ENCODE measurements around the gene MCUB. TPM values are rescaled to one million over a fixed set of nuclear protein-coding genes. Genes with fewer than 3 reads are reported as not detected.

The MCUB gene
- total RNA-seq, 2 experiments from 2014 or later: 58.2 to 80.1 TPM

DNA sequence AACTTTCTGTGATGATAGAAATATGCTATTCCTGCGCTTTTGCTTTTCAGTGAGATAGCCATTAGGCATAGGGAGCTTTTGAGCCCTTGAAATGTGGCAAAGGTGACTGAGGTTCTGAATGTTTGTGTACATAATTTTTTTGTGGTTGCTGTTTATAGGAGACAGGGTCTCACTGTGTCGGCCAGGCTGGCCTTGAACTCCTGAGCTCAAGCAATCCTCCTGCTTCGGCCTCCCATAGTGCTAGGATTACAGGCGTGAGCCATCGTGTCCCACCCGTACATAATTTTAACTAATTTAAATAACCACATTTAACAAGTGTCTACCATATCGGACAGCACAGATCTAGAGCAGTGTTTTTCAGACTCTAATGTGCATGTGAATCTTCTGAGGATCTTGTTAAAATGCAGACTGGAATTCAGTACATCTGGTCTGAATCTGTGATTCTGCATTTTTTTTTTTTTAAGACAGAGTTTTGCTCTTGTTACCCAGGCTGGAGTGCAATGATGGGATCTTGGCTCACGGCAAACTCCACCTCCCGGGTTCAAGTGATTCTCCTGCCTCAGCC, 97.9 kb downstream of the MCUB start:
- Mint-ChIP-seq H3K27ac (peak overlapping the region; percentile 42), H3K4me3 (no peak overlapping the region), H3K27me3 (no peaks in the 10 kb centered on the region), H3K36me3 (ENCODE audit: low read depth) (peaks cover 28% of the 10 kb centered on the region), H3K9me3 (ENCODE audit: low read depth) (peaks cover 2% of the 10 kb centered on the region), H3K4me1 (peaks cover 37% of the 10 kb centered on the region)
- ChIA-PET CTCF (interaction anchor here (0.6 to 1.8 kb wide), 3 partner anchors 10 to 113 kb away, joined by 3 read pairs; no protein-coding TSS in a partner anchor), POLR2A (no interaction called here)
- ATAC-seq: no peak
- intact Hi-C loops (cut with DNase I, micrococcal nuclease): loop anchor here in 1 of 2 experiments (2.0 kb wide), 2 partner anchors 225 to 235 kb away; partner anchors contain the start of gene SEC24B
- DNase-seq: no peak

GRCh38 chr4:109658871-109659410, 98.9 kb downstream of the MCUB start:
- peaks cover 36% of the 10 kb centered on the region for H3K4me1 Mint-ChIP-seq
- intact Hi-C loops (cut with DNase I, micrococcal nuclease): loop anchor here in 1 of 2 experiments (2.0 kb wide), 2 partner anchors 226 to 236 kb away; partner anchors contain the start of gene SEC24B
- H3K9me3 Mint-ChIP-seq (ENCODE audit: low read depth): peaks cover 2% of the 10 kb centered on the region
- H3K36me3 Mint-ChIP-seq (ENCODE audit: low read depth): peaks cover 23% of the 10 kb centered on the region
- peak overlapping the region; percentile 37 for H3K27ac Mint-ChIP-seq
- ChIA-PET CTCF (interaction anchor here (0.6 to 1.8 kb wide), 9 partner anchors 10 to 226 kb away, joined by 3 to 6 read pairs (median 3); partner anchors contain the start of gene SEC24B), POLR2A (no interaction called here)
- no peak overlapping the region for H3K4me3 Mint-ChIP-seq
- no peak for ATAC-seq
- no peaks in the 10 kb centered on the region for H3K27me3 Mint-ChIP-seq
- peak; percentile 29 for DNase-seq

- ChIA-PET CTCF (interaction anchor here (0.6 to 1.7 kb wide), 4 partner anchors 13 to 147 kb away, joined by 3 to 5 read pairs (median 4); no protein-coding TSS in a partner anchor), POLR2A (no interaction called here)
- ATAC-seq: no peak
- H3K36me3 Mint-ChIP-seq (ENCODE audit: low read depth): peaks cover 22% of the 10 kb centered on the region
- no peaks in the 10 kb centered on the region for H3K27me3 Mint-ChIP-seq
- H3K4me1 Mint-ChIP-seq: peaks cover 36% of the 10 kb centered on the region
- H3K9me3 Mint-ChIP-seq (ENCODE audit: low read depth): no peaks in the 10 kb centered on the region
- DNase-seq: no peak
- no peak overlapping the region for H3K27ac Mint-ChIP-seq
- intact Hi-C loops (cut with DNase I, micrococcal nuclease): no loop called here
- H3K4me3 Mint-ChIP-seq: no peak overlapping the region
Measured at GRCh38 chr4:109662116-109662515, 102.1 kb downstream of the MCUB start.

GRCh38 chr4:109662771-109663170, 102.7 kb downstream of the MCUB start:
- Mint-ChIP-seq H3K27ac (no peak overlapping the region), H3K27me3 (no peaks in the 10 kb centered on the region), H3K36me3 (ENCODE audit: low read depth) (peaks cover 24% of the 10 kb centered on the region), H3K9me3 (ENCODE audit: low read depth) (no peaks in the 10 kb centered on the region), H3K4me3 (no peak overlapping the region), H3K4me1 (peaks cover 37% of the 10 kb centered on the region)
- no peak for DNase-seq
- ChIA-PET POLR2A (no interaction called here), CTCF (interaction anchor here (0.6 to 1.7 kb wide), 4 partner anchors 12 to 148 kb away, joined by 3 to 5 read pairs (median 4); no protein-coding TSS in a partner anchor)
- intact Hi-C loops (cut with DNase I, micrococcal nuclease): no loop called here
- no peak for ATAC-seq

DNA sequence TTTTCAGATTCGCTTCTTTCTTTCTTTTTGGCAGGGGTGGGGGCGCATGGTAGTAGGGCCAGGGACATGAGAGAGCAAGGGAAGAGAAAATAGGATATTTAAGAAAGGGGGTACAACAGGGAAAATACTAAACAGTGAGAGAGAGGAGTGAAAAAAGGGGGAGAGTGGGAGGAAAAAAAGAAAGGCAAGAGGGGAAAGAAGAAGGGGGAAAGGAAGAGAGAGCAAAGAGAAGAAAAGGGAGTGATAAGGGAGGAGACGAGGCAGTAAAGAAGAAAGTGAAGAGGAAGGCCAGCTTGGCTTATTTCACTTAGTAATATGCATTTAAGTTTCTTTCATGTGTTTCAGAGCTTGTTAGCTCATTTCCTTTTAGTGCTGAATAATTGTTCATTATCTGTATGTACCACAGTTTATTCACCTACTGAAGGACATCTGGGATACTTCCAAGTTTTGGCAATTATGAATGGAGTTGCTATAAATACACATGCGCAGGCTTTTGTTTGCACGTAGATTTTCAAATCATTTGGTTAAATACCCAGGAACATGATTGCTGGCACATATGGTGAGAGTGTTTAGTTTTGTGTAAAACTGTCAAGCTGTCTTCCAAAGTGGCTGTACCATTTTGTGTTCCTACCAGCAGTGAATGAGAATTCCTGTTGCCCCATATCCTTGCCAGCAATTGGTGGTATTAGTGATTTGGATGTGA, 105.9 kb downstream of the MCUB start:
- POLR2A ChIA-PET: no interaction called here
- H3K27me3 Mint-ChIP-seq: no peaks in the 10 kb centered on the region
- no peak overlapping the region for H3K4me3 Mint-ChIP-seq
- DNase-seq (no peak), ATAC-seq (no peak)
- intact Hi-C loops (cut with DNase I, micrococcal nuclease): no loop called here
- peaks cover 4% of the 10 kb centered on the region for H3K9me3 Mint-ChIP-seq (ENCODE audit: low read depth)
- peak overlapping the region; percentile 56 for H3K27ac Mint-ChIP-seq
- peaks cover 54% of the 10 kb centered on the region for H3K4me1 Mint-ChIP-seq
- H3K36me3 Mint-ChIP-seq (ENCODE audit: low read depth): peaks cover 29% of the 10 kb centered on the region
- CTCF ChIA-PET: no interaction called here

DNA sequence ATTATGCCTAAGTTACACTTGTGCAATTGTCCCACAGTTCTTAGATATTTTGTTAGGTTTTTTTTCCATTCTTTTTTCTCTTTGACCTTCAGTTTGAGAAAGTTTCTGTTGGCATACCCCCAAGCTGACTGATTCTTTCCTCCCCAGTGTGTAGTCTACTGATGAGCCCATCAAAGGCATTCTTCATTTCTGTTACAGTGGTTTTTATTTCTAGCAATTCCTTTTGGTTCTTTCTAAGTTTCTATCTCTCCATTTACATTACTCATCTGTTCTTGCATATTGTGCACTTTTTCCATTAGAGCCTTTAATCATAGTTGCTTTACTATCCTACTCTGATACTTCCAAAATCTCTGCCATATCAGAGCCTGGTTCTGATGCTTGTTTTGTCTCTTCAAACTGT, 111.3 kb downstream of the MCUB start:
- peaks cover 50% of the 10 kb centered on the region for H3K36me3 Mint-ChIP-seq (ENCODE audit: low read depth)
- peak; percentile 48 for DNase-seq

GRCh38 chr4:109672169-109672930, 112.3 kb downstream of the MCUB start:
- Mint-ChIP-seq H3K27me3 (no peaks in the 10 kb centered on the region), H3K27ac (no peak overlapping the region), H3K4me3 (no peak overlapping the region), H3K36me3 (ENCODE audit: low read depth) (peaks cover 47% of the 10 kb centered on the region), H3K9me3 (ENCODE audit: low read depth) (peaks cover 13% of the 10 kb centered on the region), H3K4me1 (peaks cover 53% of the 10 kb centered on the region)
- ATAC-seq (no peak), DNase-seq (no peak)
- ChIA-PET POLR2A (no interaction called here), CTCF (no interaction called here)
- intact Hi-C loops (cut with DNase I, micrococcal nuclease): no loop called here

More for the DNA sequence above, 111.3 kb downstream of the MCUB start:
- Mint-ChIP-seq H3K4me1 (peaks cover 62% of the 10 kb centered on the region), H3K27me3 (no peaks in the 10 kb centered on the region), H3K9me3 (ENCODE audit: low read depth) (peaks cover 13% of the 10 kb centered on the region), H3K4me3 (no peak overlapping the region), H3K27ac (peak overlapping the region; percentile 72)
- intact Hi-C loops (cut with DNase I, micrococcal nuclease): no loop called here
- POLR2A ChIA-PET: interaction anchor here (0.5 kb wide), 1 partner anchor 29 kb away, joined by 3 read pairs; no protein-coding TSS in a partner anchor
- CTCF ChIA-PET: no interaction called here
- peak; percentile 80 for ATAC-seq

DNA sequence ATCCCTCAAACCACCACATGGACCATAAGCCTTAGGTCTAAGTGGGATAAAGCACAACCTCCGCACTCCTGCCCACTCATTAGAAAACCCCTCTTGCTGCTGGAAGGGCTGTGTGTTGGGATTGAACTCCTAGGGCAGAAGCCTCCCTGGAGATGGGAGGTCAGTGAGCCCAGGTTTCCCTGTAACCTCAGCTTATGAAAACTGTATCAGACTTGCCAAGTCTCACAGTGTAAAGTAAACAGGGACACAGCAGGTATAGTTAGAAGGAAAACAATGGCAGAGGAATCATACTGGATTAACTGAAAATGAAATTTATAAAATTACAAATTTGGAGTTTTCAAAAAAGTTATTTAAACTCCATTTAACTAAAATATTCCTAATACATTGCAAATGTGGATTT, 113.3 kb downstream of the MCUB start:
- Mint-ChIP-seq H3K4me1 (peaks cover 45% of the 10 kb centered on the region), H3K36me3 (ENCODE audit: low read depth) (peaks cover 49% of the 10 kb centered on the region)
- POLR2A ChIA-PET: no interaction called here

GRCh38 chr4:109675181-109675580, 115.1 kb downstream of the MCUB start:
- Mint-ChIP-seq H3K4me1 (peaks cover 26% of the 10 kb centered on the region), H3K27ac (no peak overlapping the region), H3K36me3 (ENCODE audit: low read depth) (peaks cover 48% of the 10 kb centered on the region), H3K27me3 (no peaks in the 10 kb centered on the region), H3K9me3 (ENCODE audit: low read depth) (peaks cover 13% of the 10 kb centered on the region), H3K4me3 (no peak overlapping the region)
- DNase-seq (no peak), ATAC-seq (no peak)
- CTCF ChIA-PET: interaction anchor here (1.2 kb wide), 1 partner anchor 12 kb away, joined by 3 read pairs; no protein-coding TSS in a partner anchor
- intact Hi-C loops (cut with DNase I, micrococcal nuclease): no loop called here
- POLR2A ChIA-PET: no interaction called here

More for the DNA sequence above, 113.3 kb downstream of the MCUB start:
- peaks cover 13% of the 10 kb centered on the region for H3K9me3 Mint-ChIP-seq (ENCODE audit: low read depth)
- DNase-seq: no peak
- H3K27ac Mint-ChIP-seq: no peak overlapping the region
- H3K4me3 Mint-ChIP-seq: no peak overlapping the region
- intact Hi-C loops (cut with DNase I, micrococcal nuclease): no loop called here
- no peak for ATAC-seq
- CTCF ChIA-PET: interaction anchor here (1.0 kb wide), 1 partner anchor 9 kb away, joined by 6 read pairs; no protein-coding TSS in a partner anchor
- H3K27me3 Mint-ChIP-seq: no peaks in the 10 kb centered on the region

- intact Hi-C loops (cut with DNase I, micrococcal nuclease): no loop called here
- Mint-ChIP-seq H3K27ac (no peak overlapping the region), H3K36me3 (ENCODE audit: low read depth) (peaks cover 43% of the 10 kb centered on the region), H3K27me3 (no peaks in the 10 kb centered on the region), H3K4me3 (no peak overlapping the region), H3K9me3 (ENCODE audit: low read depth) (peaks cover 10% of the 10 kb centered on the region), H3K4me1 (peaks cover 23% of the 10 kb centered on the region)
- CTCF ChIA-PET: interaction anchor here (0.7 kb wide), 1 partner anchor 40 kb away, joined by 3 read pairs; no protein-coding TSS in a partner anchor
- ATAC-seq (no peak), DNase-seq (no peak)
- POLR2A ChIA-PET: no interaction called here
Measured at GRCh38 chr4:109675843-109676242, 115.8 kb downstream of the MCUB start.

DNA sequence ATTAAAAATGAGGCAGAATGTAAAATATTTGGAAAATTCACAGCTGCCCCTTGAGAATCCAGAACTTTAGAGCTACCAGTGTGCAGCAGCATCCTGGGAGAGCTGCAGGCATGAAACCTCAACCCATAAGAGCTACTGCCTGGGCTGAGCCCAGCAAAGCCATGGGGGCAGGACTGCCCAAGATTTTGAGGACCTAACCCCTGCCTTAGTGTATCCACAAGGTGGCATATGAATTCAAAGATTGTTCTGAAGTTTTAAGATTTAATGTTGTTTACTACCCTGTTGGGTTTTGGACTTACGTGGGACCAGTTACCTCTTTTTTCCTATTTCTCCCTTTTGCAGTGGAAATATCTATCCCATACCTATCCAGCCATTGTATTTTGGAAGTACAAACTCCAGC, 116.8 kb downstream of the MCUB start:
- DNase-seq (no peak), ATAC-seq (no peak)
- intact Hi-C loops (cut with DNase I, micrococcal nuclease): no loop called here
- ChIA-PET POLR2A (no interaction called here), CTCF (no interaction called here)
- H3K27me3 Mint-ChIP-seq: no peaks in the 10 kb centered on the region
- peaks cover 35% of the 10 kb centered on the region for H3K36me3 Mint-ChIP-seq (ENCODE audit: low read depth)
- H3K4me1 Mint-ChIP-seq: peaks cover 13% of the 10 kb centered on the region
- no peak overlapping the region for H3K27ac Mint-ChIP-seq
- H3K4me3 Mint-ChIP-seq: no peak overlapping the region
- H3K9me3 Mint-ChIP-seq (ENCODE audit: low read depth): no peaks in the 10 kb centered on the region
